CD4-positive, alpha-beta memory T cell (primary cell): ENCODE results near the gene IL10. TPM values are rescaled to one million over a fixed set of nuclear protein-coding genes. Genes with fewer than 3 reads are reported as not detected.

Experiments
- CTCF ChIA-PET: fragments of 350-600 bp; sonication (Branson Sonifier 250); formaldehyde crosslinking; loops from one replicate; lab custom pipeline; 2021; ENCODE audit warnings: inconsistent platforms; ENCODE audit not compliant: partially characterized antibody; lab: Charles Lee
- POLR2A ChIA-PET: fragments of 350-600 bp; sonication (Branson Sonifier 250); formaldehyde crosslinking; loops from one replicate; lab custom pipeline; 2021; ENCODE audit not compliant: partially characterized antibody; lab: Charles Lee
- DNase-seq, 5 donors: peaks; one replicate each; pipeline versions ENCODE4 v3.0.0 to v3.0.0-alpha.2; 2020 to 2022; ENCODE audit warnings: mixed read lengths in 1 of 5
- H3K27ac ChIP-seq: one replicate; pipeline ENCODE4 v1.7.0; 2013; ENCODE audit warnings: low read depth, low read length
- H3K27me3 ChIP-seq: 2 replicates; pipeline ENCODE4 v1.7.0; 2013; ENCODE audit warnings: mild to moderate bottlenecking, low read length, moderate library complexity; ENCODE audit not compliant: insufficient read depth
- H3K36me3 ChIP-seq: 2 replicates; pipeline ENCODE4 v1.7.0; 2013; ENCODE audit warnings: mild to moderate bottlenecking, low read length, moderate library complexity; ENCODE audit not compliant: insufficient read depth
- H3K4me1 ChIP-seq: 2 replicates; pipeline ENCODE4 v1.7.0; 2013; ENCODE audit warnings: mild to moderate bottlenecking, low read length, moderate library complexity; ENCODE audit not compliant: insufficient read depth
- H3K4me3 ChIP-seq, 2 donors: one replicate each; pipeline ENCODE4 v1.7.0; 2013; ENCODE audit warnings: low read length in 2 of 2, mild to moderate bottlenecking in 1 of 2
- H3K9me3 ChIP-seq, 2 donors: one replicate each; pipeline ENCODE4 v1.7.0; 2013; ENCODE audit warnings: low read length in 2 of 2, control low read depth in 1 of 2; ENCODE audit not compliant: control insufficient read depth in 1 of 2
- H3K27ac Mint-ChIP-seq, 7 donors: one replicate each; pipeline ENCODE4 v1.8.0; 2020 to 2021; ENCODE audit warnings: mixed read lengths in 7 of 7, mild to moderate bottlenecking in 6 of 7, inconsistent platforms in 3 of 7, moderate library complexity in 3 of 7
- H3K27me3 Mint-ChIP-seq, 2 donors: one replicate each; pipeline ENCODE4 v1.8.0; 2020 to 2021; ENCODE audit warnings: mixed read lengths in 2 of 2
- H3K36me3 Mint-ChIP-seq, 2 donors: one replicate each; pipeline ENCODE4 v1.8.0; 2020 to 2021; ENCODE audit warnings: mixed read lengths in 2 of 2, inconsistent platforms in 1 of 2, mild to moderate bottlenecking in 1 of 2
- H3K4me1 Mint-ChIP-seq, 4 donors: one replicate each; pipeline ENCODE4 v1.8.0; 2020 to 2021; ENCODE audit warnings: mixed read lengths in 4 of 4, mild to moderate bottlenecking in 1 of 4
- H3K4me3 Mint-ChIP-seq, 8 donors: one replicate each; pipeline ENCODE4 v1.8.0; 2020 to 2021; ENCODE audit warnings: mixed read lengths in 8 of 8, mild to moderate bottlenecking in 7 of 8, moderate library complexity in 6 of 8, inconsistent platforms in 3 of 8
- H3K9me3 Mint-ChIP-seq, 8 donors: one replicate each; pipeline ENCODE4 v1.8.0; 2020 to 2021; ENCODE audit warnings: mixed read lengths in 8 of 8, mild to moderate bottlenecking in 5 of 8, inconsistent platforms in 3 of 8, moderate library complexity in 1 of 8
- intact Hi-C: fragments of 100-400 bp; cut with micrococcal nuclease; formaldehyde crosslinking; loops from one replicate; pipeline ENCODE4 v1.15.1; 2023
- polyA plus RNA-seq, 2 donors: library from polyadenylated mRNA; unstranded; fragments of 300-500 nt; fragmentation: Illumina TruSeq; gene quantifications; one replicate each; pipeline ENCODE4 v1.2.3, GENCODE V29; 2021
- total RNA-seq, 2 experiments: library from RNA; stranded (reverse); gene quantifications; one replicate each; pipeline ENCODE4 v1.2.3, GENCODE V29; 2021

The IL10 gene
- total and polyA plus RNA-seq, 4 experiments from 2014 or later = 0.11 to 0.34 (median 0.30) TPM

DNA sequence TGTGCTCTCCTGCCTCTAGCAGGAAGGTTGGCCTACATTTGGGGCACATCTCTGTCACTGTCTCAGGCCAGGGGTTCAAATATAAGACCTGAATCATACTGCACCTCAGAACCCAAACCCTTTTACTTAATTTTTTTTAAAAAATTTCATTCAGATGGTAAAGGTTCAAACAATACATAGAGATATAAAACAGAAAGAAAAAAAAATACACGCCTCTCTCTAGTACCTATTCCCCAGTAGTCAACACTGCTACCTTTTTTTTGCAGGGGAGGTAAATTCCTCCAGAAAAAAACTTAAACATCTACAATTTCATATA lies 54.7 kb downstream of the IL10 start:
- no peaks in the 10 kb centered on the region for H3K9me3 ChIP-seq
- peaks cover 64 to 84% (median 76%) of the 10 kb centered on the region in 4 donors for H3K4me1 Mint-ChIP-seq
- ChIA-PET CTCF (interaction anchor here (0.9 to 1.7 kb wide), 2 partner anchors 216 to 264 kb away, joined by 4 to 6 read pairs; no protein-coding TSS in a partner anchor), POLR2A (interaction anchor here (1.1 to 1.2 kb wide), 2 partner anchors 9 to 31 kb away, joined by 3 to 4 read pairs; no protein-coding TSS in a partner anchor)
- peaks cover 80% of the 10 kb centered on the region for H3K4me1 ChIP-seq
- H3K9me3 Mint-ChIP-seq = peaks cover 0 to 4% (median 0%) of the 10 kb centered on the region in 8 donors
- no peaks in the 10 kb centered on the region for H3K27me3 ChIP-seq
- no peak for DNase-seq
- no peaks in the 10 kb centered on the region for H3K27me3 Mint-ChIP-seq
- H3K4me3 Mint-ChIP-seq = peak overlapping the region; percentile 11 to 83 (median 66)
- H3K27ac Mint-ChIP-seq = peak overlapping the region; percentile 87 to 96 (median 95)
- H3K27ac ChIP-seq = peak overlapping the region; percentile 34
- intact Hi-C loops = loop anchor here (5.0 kb wide), 1 partner anchor 35 kb away; the partner anchor contains the start of gene MAPKAPK2
- no peaks in the 10 kb centered on the region for H3K36me3 ChIP-seq
- no peaks in the 10 kb centered on the region for H3K36me3 Mint-ChIP-seq
- no peak overlapping the region for H3K4me3 ChIP-seq

Other genes with a start within 250 kb of the IL10 start
- 10 to 100 TPM; 53.5 to 54.5 TPM for gene EIF2D, start 160.0 kb downstream of the IL10 start, total RNA-seq
- 10 to 100 TPM; 33.5 to 38.9 TPM for gene EIF2D, start 160.0 kb downstream of the IL10 start, polyA plus RNA-seq
- 1 to 10 TPM in 1 of 2 experiments, under 1 TPM in 1; 0.78 to 1.2 TPM for gene DYRK3, start 137.0 kb downstream of the IL10 start, total RNA-seq
- gene DYRK3, start 137.0 kb downstream of the IL10 start, polyA plus RNA-seq = under 1 TPM in 1 of 2 donors, not detected in 1; 0.22 TPM
- gene MAPKAPK2, start 87.6 kb downstream of the IL10 start, total RNA-seq = 10 to 100 TPM; 71.7 to 72.8 TPM
- 1 to 10 TPM; 1.3 to 3.9 TPM for gene MAPKAPK2, start 87.6 kb downstream of the IL10 start, polyA plus RNA-seq
- not detected for gene IL19, start 1.7 kb downstream of the IL10 start, total RNA-seq
- gene IL19, start 1.7 kb downstream of the IL10 start, polyA plus RNA-seq = not detected
- gene IL20, start 93.1 kb upstream of the IL10 start, total RNA-seq = not detected
- gene IL20, start 93.1 kb upstream of the IL10 start, polyA plus RNA-seq = not detected
- not detected for gene IL24, start 124.9 kb upstream of the IL10 start, total RNA-seq
- 10 to 100 TPM; 20.3 to 29.6 TPM for gene IL24, start 124.9 kb upstream of the IL10 start, polyA plus RNA-seq
- gene FCMR, start 149.4 kb upstream of the IL10 start, total RNA-seq = 100 to 1,000 TPM; 554 to 588 TPM
- gene FCMR, start 149.4 kb upstream of the IL10 start, polyA plus RNA-seq = 100 to 1,000 TPM; 493 to 558 TPM
- not detected for gene PIGR, start 174.0 kb upstream of the IL10 start, total RNA-seq
- gene PIGR, start 174.0 kb upstream of the IL10 start, polyA plus RNA-seq = not detected
- not detected for gene FCAMR, start 198.0 kb upstream of the IL10 start, total RNA-seq
- not detected for gene FCAMR, start 198.0 kb upstream of the IL10 start, polyA plus RNA-seq